WTC11 (cell line): Measurements from ENCODE around the gene PRPF40A. TPM values are rescaled to one million over a fixed set of nuclear protein-coding genes. Genes with fewer than 3 reads are reported as not detected.

Source experiments
- ATAC-seq: fragments of 200-7000 bp; cut with Tn5 transposase; 2 replicates; pipeline ENCODE4 v1.10.0; 2021; ENCODE audit warnings: mild to moderate bottlenecking, moderate library complexity
- CTCF ChIA-PET: fragments of 300-600 bp; sonication (Branson Sonifier 250); formaldehyde crosslinking; loops from one replicate; lab custom pipeline; 2021; ENCODE audit warnings: antibody characterized with exemption; lab: Charles Lee
- POLR2A ChIA-PET: fragments of 350-600 bp; sonication (Branson Sonifier 250); formaldehyde crosslinking; loops from one replicate; lab custom pipeline; 2021; ENCODE audit warnings: antibody characterized with exemption; lab: Charles Lee
- DNase-seq: peaks from one replicate; pipeline ENCODE4 v3.0.0; 2021; ENCODE audit warnings: low spot score
- H3K27ac Mint-ChIP-seq: 2 replicates; pipeline ENCODE4 v1.8.0; 2021; ENCODE audit warnings: mixed read lengths
- H3K27me3 Mint-ChIP-seq: 2 replicates; pipeline ENCODE4 v1.8.0; 2021; ENCODE audit warnings: low read depth, mild to moderate bottlenecking, moderate library complexity, mixed read lengths
- H3K36me3 Mint-ChIP-seq: 2 replicates; pipeline ENCODE4 v1.8.0; 2021; ENCODE audit warnings: mixed read lengths
- H3K4me1 Mint-ChIP-seq: 2 replicates; pipeline ENCODE4 v1.8.0; 2022; ENCODE audit warnings: mixed read lengths
- H3K4me3 Mint-ChIP-seq: 2 replicates; pipeline ENCODE4 v1.8.0; 2021; ENCODE audit warnings: mild to moderate bottlenecking, moderate library complexity, mixed read lengths
- H3K9me3 Mint-ChIP-seq: 2 replicates; pipeline ENCODE4 v1.8.0; 2021; ENCODE audit warnings: mixed read lengths
- MXD4 ChIP-seq: fragments of 250-450 bp; sonication (Bioruptor Pico); IDR thresholded peaks from 2 replicates; pipeline ENCODE4 v1.8.0; 2021; ENCODE audit warnings: mild to moderate bottlenecking, moderate library complexity, borderline replicate concordance
- OVOL2 ChIP-seq: fragments of 250-450 bp; sonication (Bioruptor Pico); IDR thresholded peaks from 2 replicates; pipeline ENCODE4 v1.9.0; 2021; ENCODE audit warnings: mild to moderate bottlenecking, borderline replicate concordance
- SOX15 ChIP-seq: fragments of 250-450 bp; sonication (Bioruptor Pico); IDR thresholded peaks from 2 replicates; pipeline ENCODE4 v1.9.0; 2021; ENCODE audit warnings: mild to moderate bottlenecking
- SP1 ChIP-seq: sonication (generic); formaldehyde crosslinking; conservative IDR thresholded peaks from 2 replicates; pipeline ENCODE4 v1.8.1; 2022; ENCODE audit warnings: missing genetic modification reagents
- TEAD4 ChIP-seq: sonication (generic); formaldehyde crosslinking; IDR thresholded peaks from 2 replicates; pipeline ENCODE4 v1.8.0; 2022; ENCODE audit warnings: mild to moderate bottlenecking, missing genetic modification reagents
- TP53 ChIP-seq: sonication (generic); formaldehyde crosslinking; IDR thresholded peaks from 2 replicates; pipeline ENCODE4 v1.8.1; 2023; ENCODE audit warnings: mild to moderate bottlenecking, missing genetic modification reagents
- total RNA-seq: library from RNA; stranded (reverse); gene quantifications from 3 replicates; pipeline ENCODE4 v1.2.3, GENCODE V29; 2021
- TF ChIP-seq, protein P1 (sequence below): fragments of 250-450 bp; sonication (Bioruptor Pico); IDR thresholded peaks from 2 replicates; pipeline ENCODE4 v1.9.0; 2021; ENCODE audit warnings: moderate library complexity, mild to moderate bottlenecking, inconsistent platforms, borderline replicate concordance
- TF ChIP-seq, protein P2 (sequence below): sonication (generic); formaldehyde crosslinking; IDR thresholded peaks from 2 replicates; pipeline ENCODE4 v1.8.0; 2023; ENCODE audit warnings: missing genetic modification reagents, mild to moderate bottlenecking, borderline replicate concordance
- TF ChIP-seq, protein P3 (sequence below): sonication (generic); formaldehyde crosslinking; IDR thresholded peaks from 2 replicates; pipeline ENCODE4 v1.8.1; 2023; ENCODE audit warnings: mild to moderate bottlenecking, moderate library complexity, missing genetic modification reagents
- TF ChIP-seq, protein P4 (sequence below): fragments of 250-450 bp; sonication (Bioruptor Pico); IDR thresholded peaks from 2 replicates; pipeline ENCODE4 v1.9.0; 2021; ENCODE audit warnings: mild to moderate bottlenecking
- TF ChIP-seq, protein P5 (sequence below): sonication (generic); formaldehyde crosslinking; IDR thresholded peaks from 2 replicates; pipeline ENCODE4 v1.8.1; 2023; ENCODE audit warnings: mild to moderate bottlenecking, missing genetic modification reagents
- TF ChIP-seq, protein P6 (sequence below): sonication (generic); formaldehyde crosslinking; IDR thresholded peaks from 2 replicates; pipeline ENCODE4 v1.8.1; 2022; ENCODE audit warnings: mild to moderate bottlenecking, missing genetic modification reagents, moderate library complexity, borderline replicate concordance
- TF ChIP-seq, protein P7 (sequence below): fragments of 250-450 bp; sonication (Bioruptor Pico); IDR thresholded peaks from 2 replicates; pipeline ENCODE4 v1.9.0; 2021; ENCODE audit warnings: mild to moderate bottlenecking
- TF ChIP-seq, protein P8 (sequence below): sonication (generic); formaldehyde crosslinking; IDR thresholded peaks from 2 replicates; pipeline ENCODE4 v1.8.1; 2022; ENCODE audit warnings: low read depth, missing genetic modification reagents, borderline replicate concordance
- TF ChIP-seq, protein P9 (sequence below): sonication (generic); formaldehyde crosslinking; IDR thresholded peaks from 2 replicates; pipeline ENCODE4 v1.8.1; 2022; ENCODE audit warnings: mild to moderate bottlenecking, moderate library complexity, missing genetic modification reagents
- TF ChIP-seq, protein P10 (sequence below): sonication (generic); formaldehyde crosslinking; IDR thresholded peaks from 2 replicates; pipeline ENCODE4 v1.8.0; 2022; ENCODE audit warnings: mild to moderate bottlenecking, missing genetic modification reagents
- TF ChIP-seq, protein P11 (sequence below): fragments of 250-450 bp; sonication (Bioruptor Pico); IDR thresholded peaks from 2 replicates; pipeline ENCODE4 v1.8.0; 2021; ENCODE audit warnings: mild to moderate bottlenecking
- TF ChIP-seq, protein P12 (sequence below): sonication (generic); formaldehyde crosslinking; conservative IDR thresholded peaks from 2 replicates; pipeline ENCODE4 v1.8.1; 2022; ENCODE audit warnings: mild to moderate bottlenecking, missing genetic modification reagents

PRPF40A gene
- total RNA-seq, 1 experiment from 2014 or later = 189 TPM

DNA sequence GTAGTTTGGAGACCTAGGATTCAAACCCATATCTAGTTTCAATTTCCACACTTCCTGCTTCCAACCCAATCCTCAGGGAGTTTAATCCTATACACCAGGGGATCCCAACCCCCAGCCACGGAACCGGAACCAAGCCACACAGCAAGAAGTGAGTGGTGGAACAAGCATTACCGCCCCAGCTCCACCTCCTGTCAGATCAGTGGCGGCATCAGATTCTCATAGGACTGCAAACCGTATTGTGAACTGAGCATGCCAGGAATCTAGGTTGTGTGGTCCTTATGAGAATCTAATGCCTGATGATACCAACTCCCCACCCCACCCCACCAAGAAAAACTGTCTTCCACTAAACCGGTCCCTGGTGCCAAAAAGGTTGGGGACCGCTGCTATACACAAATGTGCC, 52.5 kb downstream of the PRPF40A start:
- H3K27me3 Mint-ChIP-seq = no peaks in the 10 kb centered on the region
- no peak overlapping the region for H3K4me3 Mint-ChIP-seq
- ATAC-seq = no peak
- no peak for DNase-seq
- peaks cover 86% of the 10 kb centered on the region for H3K36me3 Mint-ChIP-seq
- H3K27ac Mint-ChIP-seq = no peak overlapping the region
- no peaks in the 10 kb centered on the region for H3K9me3 Mint-ChIP-seq
- ChIA-PET POLR2A (no interaction called here), CTCF (no interaction called here)
- no peaks in the 10 kb centered on the region for H3K4me1 Mint-ChIP-seq
- TF ChIP-seq, protein P1, sequence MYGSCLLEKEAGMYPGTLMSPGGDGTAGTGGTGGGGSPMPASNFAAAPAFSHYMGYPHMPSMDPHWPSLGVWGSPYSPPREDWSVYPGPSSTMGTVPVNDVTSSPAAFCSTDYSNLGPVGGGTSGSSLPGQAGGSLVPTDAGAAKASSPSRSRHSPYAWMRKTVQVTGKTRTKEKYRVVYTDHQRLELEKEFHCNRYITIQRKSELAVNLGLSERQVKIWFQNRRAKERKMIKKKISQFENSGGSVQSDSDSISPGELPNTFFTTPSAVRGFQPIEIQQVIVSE = no peak
- TF ChIP-seq, protein P2, sequence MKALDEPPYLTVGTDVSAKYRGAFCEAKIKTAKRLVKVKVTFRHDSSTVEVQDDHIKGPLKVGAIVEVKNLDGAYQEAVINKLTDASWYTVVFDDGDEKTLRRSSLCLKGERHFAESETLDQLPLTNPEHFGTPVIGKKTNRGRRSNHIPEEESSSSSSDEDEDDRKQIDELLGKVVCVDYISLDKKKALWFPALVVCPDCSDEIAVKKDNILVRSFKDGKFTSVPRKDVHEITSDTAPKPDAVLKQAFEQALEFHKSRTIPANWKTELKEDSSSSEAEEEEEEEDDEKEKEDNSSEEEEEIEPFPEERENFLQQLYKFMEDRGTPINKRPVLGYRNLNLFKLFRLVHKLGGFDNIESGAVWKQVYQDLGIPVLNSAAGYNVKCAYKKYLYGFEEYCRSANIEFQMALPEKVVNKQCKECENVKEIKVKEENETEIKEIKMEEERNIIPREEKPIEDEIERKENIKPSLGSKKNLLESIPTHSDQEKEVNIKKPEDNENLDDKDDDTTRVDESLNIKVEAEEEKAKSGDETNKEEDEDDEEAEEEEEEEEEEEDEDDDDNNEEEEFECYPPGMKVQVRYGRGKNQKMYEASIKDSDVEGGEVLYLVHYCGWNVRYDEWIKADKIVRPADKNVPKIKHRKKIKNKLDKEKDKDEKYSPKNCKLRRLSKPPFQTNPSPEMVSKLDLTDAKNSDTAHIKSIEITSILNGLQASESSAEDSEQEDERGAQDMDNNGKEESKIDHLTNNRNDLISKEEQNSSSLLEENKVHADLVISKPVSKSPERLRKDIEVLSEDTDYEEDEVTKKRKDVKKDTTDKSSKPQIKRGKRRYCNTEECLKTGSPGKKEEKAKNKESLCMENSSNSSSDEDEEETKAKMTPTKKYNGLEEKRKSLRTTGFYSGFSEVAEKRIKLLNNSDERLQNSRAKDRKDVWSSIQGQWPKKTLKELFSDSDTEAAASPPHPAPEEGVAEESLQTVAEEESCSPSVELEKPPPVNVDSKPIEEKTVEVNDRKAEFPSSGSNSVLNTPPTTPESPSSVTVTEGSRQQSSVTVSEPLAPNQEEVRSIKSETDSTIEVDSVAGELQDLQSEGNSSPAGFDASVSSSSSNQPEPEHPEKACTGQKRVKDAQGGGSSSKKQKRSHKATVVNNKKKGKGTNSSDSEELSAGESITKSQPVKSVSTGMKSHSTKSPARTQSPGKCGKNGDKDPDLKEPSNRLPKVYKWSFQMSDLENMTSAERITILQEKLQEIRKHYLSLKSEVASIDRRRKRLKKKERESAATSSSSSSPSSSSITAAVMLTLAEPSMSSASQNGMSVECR (CRISPR knock-in tag) = no peak
- TF ChIP-seq, protein P3, sequence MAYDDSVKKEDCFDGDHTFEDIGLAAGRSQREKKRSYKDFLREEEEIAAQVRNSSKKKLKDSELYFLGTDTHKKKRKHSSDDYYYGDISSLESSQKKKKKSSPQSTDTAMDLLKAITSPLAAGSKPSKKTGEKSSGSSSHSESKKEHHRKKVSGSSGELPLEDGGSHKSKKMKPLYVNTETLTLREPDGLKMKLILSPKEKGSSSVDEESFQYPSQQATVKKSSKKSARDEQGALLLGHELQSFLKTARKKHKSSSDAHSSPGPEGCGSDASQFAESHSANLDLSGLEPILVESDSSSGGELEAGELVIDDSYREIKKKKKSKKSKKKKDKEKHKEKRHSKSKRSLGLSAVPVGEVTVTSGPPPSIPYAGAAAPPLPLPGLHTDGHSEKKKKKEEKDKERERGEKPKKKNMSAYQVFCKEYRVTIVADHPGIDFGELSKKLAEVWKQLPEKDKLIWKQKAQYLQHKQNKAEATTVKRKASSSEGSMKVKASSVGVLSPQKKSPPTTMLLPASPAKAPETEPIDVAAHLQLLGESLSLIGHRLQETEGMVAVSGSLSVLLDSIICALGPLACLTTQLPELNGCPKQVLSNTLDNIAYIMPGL (CRISPR knock-in tag) = no peak
- TF ChIP-seq SP1 (CRISPR knock-in tag) (no peak), TEAD4 (CRISPR knock-in tag) (no peak), TP53 (no peak), MXD4 (CRISPR knock-in tag) (no peak), SOX15 (CRISPR knock-in tag) (no peak), OVOL2 (CRISPR knock-in tag) (no peak)
- TF ChIP-seq, protein P4, sequence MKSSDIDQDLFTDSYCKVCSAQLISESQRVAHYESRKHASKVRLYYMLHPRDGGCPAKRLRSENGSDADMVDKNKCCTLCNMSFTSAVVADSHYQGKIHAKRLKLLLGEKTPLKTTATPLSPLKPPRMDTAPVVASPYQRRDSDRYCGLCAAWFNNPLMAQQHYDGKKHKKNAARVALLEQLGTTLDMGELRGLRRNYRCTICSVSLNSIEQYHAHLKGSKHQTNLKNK (CRISPR knock-in tag) = no peak
- TF ChIP-seq, protein P5, sequence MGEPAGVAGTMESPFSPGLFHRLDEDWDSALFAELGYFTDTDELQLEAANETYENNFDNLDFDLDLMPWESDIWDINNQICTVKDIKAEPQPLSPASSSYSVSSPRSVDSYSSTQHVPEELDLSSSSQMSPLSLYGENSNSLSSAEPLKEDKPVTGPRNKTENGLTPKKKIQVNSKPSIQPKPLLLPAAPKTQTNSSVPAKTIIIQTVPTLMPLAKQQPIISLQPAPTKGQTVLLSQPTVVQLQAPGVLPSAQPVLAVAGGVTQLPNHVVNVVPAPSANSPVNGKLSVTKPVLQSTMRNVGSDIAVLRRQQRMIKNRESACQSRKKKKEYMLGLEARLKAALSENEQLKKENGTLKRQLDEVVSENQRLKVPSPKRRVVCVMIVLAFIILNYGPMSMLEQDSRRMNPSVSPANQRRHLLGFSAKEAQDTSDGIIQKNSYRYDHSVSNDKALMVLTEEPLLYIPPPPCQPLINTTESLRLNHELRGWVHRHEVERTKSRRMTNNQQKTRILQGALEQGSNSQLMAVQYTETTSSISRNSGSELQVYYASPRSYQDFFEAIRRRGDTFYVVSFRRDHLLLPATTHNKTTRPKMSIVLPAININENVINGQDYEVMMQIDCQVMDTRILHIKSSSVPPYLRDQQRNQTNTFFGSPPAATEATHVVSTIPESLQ (CRISPR knock-in tag) = no peak
- TF ChIP-seq, protein P6, sequence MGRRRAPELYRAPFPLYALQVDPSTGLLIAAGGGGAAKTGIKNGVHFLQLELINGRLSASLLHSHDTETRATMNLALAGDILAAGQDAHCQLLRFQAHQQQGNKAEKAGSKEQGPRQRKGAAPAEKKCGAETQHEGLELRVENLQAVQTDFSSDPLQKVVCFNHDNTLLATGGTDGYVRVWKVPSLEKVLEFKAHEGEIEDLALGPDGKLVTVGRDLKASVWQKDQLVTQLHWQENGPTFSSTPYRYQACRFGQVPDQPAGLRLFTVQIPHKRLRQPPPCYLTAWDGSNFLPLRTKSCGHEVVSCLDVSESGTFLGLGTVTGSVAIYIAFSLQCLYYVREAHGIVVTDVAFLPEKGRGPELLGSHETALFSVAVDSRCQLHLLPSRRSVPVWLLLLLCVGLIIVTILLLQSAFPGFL (CRISPR knock-in tag) = no peak
- TF ChIP-seq, protein P7, sequence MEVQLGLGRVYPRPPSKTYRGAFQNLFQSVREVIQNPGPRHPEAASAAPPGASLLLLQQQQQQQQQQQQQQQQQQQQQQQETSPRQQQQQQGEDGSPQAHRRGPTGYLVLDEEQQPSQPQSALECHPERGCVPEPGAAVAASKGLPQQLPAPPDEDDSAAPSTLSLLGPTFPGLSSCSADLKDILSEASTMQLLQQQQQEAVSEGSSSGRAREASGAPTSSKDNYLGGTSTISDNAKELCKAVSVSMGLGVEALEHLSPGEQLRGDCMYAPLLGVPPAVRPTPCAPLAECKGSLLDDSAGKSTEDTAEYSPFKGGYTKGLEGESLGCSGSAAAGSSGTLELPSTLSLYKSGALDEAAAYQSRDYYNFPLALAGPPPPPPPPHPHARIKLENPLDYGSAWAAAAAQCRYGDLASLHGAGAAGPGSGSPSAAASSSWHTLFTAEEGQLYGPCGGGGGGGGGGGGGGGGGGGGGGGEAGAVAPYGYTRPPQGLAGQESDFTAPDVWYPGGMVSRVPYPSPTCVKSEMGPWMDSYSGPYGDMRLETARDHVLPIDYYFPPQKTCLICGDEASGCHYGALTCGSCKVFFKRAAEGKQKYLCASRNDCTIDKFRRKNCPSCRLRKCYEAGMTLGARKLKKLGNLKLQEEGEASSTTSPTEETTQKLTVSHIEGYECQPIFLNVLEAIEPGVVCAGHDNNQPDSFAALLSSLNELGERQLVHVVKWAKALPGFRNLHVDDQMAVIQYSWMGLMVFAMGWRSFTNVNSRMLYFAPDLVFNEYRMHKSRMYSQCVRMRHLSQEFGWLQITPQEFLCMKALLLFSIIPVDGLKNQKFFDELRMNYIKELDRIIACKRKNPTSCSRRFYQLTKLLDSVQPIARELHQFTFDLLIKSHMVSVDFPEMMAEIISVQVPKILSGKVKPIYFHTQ (CRISPR knock-in tag) = no peak
- TF ChIP-seq, protein P8, sequence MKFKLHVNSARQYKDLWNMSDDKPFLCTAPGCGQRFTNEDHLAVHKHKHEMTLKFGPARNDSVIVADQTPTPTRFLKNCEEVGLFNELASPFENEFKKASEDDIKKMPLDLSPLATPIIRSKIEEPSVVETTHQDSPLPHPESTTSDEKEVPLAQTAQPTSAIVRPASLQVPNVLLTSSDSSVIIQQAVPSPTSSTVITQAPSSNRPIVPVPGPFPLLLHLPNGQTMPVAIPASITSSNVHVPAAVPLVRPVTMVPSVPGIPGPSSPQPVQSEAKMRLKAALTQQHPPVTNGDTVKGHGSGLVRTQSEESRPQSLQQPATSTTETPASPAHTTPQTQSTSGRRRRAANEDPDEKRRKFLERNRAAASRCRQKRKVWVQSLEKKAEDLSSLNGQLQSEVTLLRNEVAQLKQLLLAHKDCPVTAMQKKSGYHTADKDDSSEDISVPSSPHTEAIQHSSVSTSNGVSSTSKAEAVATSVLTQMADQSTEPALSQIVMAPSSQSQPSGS (CRISPR knock-in tag) = no peak
- TF ChIP-seq, protein P9, sequence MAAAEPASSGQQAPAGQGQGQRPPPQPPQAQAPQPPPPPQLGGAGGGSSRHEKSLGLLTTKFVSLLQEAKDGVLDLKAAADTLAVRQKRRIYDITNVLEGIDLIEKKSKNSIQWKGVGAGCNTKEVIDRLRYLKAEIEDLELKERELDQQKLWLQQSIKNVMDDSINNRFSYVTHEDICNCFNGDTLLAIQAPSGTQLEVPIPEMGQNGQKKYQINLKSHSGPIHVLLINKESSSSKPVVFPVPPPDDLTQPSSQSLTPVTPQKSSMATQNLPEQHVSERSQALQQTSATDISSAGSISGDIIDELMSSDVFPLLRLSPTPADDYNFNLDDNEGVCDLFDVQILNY (CRISPR knock-in tag) = no peak
- TF ChIP-seq, protein P10, sequence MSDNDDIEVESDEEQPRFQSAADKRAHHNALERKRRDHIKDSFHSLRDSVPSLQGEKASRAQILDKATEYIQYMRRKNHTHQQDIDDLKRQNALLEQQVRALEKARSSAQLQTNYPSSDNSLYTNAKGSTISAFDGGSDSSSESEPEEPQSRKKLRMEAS (CRISPR knock-in tag) = no peak
- TF ChIP-seq, protein P11, sequence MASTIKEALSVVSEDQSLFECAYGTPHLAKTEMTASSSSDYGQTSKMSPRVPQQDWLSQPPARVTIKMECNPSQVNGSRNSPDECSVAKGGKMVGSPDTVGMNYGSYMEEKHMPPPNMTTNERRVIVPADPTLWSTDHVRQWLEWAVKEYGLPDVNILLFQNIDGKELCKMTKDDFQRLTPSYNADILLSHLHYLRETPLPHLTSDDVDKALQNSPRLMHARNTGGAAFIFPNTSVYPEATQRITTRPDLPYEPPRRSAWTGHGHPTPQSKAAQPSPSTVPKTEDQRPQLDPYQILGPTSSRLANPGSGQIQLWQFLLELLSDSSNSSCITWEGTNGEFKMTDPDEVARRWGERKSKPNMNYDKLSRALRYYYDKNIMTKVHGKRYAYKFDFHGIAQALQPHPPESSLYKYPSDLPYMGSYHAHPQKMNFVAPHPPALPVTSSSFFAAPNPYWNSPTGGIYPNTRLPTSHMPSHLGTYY = no peak
- TF ChIP-seq, protein P12, sequence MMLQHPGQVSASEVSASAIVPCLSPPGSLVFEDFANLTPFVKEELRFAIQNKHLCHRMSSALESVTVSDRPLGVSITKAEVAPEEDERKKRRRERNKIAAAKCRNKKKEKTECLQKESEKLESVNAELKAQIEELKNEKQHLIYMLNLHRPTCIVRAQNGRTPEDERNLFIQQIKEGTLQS (CRISPR knock-in tag) = no peak
